OCI-LY3 (cell line): Measurements from ENCODE around the gene STX18.
A peak's percentile ranks its signal among the peaks of the same experiment; 100 is the strongest.

Experiments used
- H2AFZ ChIP-seq: fragments of 200-600, 300-600 bp; shearing (Covaris generic); 2 replicates; pipeline ENCODE4 v1.6.0; 2014; ENCODE audit warnings: antibody characterized with exemption, low read depth, low read length
- H3K27ac ChIP-seq: fragments of 200-600, 300-600 bp; sonication (generic); 2 replicates; pipeline ENCODE4 v1.5.1; 2014; ENCODE audit warnings: mild to moderate bottlenecking, low read length, moderate library complexity, mixed read lengths
- H3K27me3 ChIP-seq: fragments of 200-600, 300-600 bp; sonication (generic); 2 replicates; pipeline ENCODE4 v1.6.1; 2014; ENCODE audit warnings: low read depth, low read length, mixed read lengths
- H3K36me3 ChIP-seq: fragments of 200-600, 300-600 bp; sonication (generic); replicated peaks from 2 replicates; pipeline ENCODE3; 2014; ENCODE audit warnings: low read depth, low read length, mixed read lengths
- H3K4me1 ChIP-seq: fragments of 300-600, 200-600 bp; sonication (generic); 2 replicates; pipeline ENCODE4 v1.6.1; 2014; ENCODE audit warnings: low read length, mixed read lengths
- H3K4me2 ChIP-seq: fragments of 200-600, 300-600 bp; sonication (generic); 2 replicates; pipeline ENCODE4 v1.6.1; 2014; ENCODE audit warnings: low read length, mixed read lengths
- H3K4me3 ChIP-seq: fragments of 300-600, 200-600 bp; sonication (generic); 2 replicates; pipeline ENCODE4 v1.5.1; 2014; ENCODE audit warnings: antibody characterized with exemption, mild to moderate bottlenecking, low read length, moderate library complexity
- H3K79me2 ChIP-seq: fragments of 300-600, 200-600 bp; shearing (Covaris generic); 2 replicates; pipeline ENCODE4 v1.6.1; 2014; ENCODE audit warnings: mild to moderate bottlenecking, low read length, mixed read lengths
- H3K9ac ChIP-seq: fragments of 300-600, 200-600 bp; shearing (Covaris generic); 2 replicates; pipeline ENCODE4 v1.6.0; 2014; ENCODE audit warnings: mild to moderate bottlenecking, low read length, moderate library complexity
- H3K9me3 ChIP-seq: fragments of 200-600, 300-600 bp; shearing (Covaris generic); 2 replicates; pipeline ENCODE4 v1.6.1; 2014; ENCODE audit warnings: low read length, mixed read lengths; ENCODE audit not compliant: insufficient read depth
- H4K20me1 ChIP-seq: fragments of 200-600, 300-600 bp; sonication (generic); 2 replicates; pipeline ENCODE4 v1.6.1; 2016; ENCODE audit warnings: low read length, mixed read lengths; ENCODE audit not compliant: insufficient read depth
- EZH2phosphoT487 ChIP-seq: fragments of 200-600 bp; shearing (Covaris generic); IDR thresholded peaks from 2 replicates; pipeline ENCODE4 v1.6.1; 2018; ENCODE audit warnings: antibody characterized with exemption, mixed run types, low read depth
- TF ChIP-seq, protein P1 (sequence below): fragments of 200-600, 300-600 bp; sonication (generic); IDR thresholded peaks from 2 replicates; pipeline ENCODE4 v1.5.1; 2014; ENCODE audit warnings: antibody characterized with exemption, low read length, low read depth

The STX18 gene

DNA sequence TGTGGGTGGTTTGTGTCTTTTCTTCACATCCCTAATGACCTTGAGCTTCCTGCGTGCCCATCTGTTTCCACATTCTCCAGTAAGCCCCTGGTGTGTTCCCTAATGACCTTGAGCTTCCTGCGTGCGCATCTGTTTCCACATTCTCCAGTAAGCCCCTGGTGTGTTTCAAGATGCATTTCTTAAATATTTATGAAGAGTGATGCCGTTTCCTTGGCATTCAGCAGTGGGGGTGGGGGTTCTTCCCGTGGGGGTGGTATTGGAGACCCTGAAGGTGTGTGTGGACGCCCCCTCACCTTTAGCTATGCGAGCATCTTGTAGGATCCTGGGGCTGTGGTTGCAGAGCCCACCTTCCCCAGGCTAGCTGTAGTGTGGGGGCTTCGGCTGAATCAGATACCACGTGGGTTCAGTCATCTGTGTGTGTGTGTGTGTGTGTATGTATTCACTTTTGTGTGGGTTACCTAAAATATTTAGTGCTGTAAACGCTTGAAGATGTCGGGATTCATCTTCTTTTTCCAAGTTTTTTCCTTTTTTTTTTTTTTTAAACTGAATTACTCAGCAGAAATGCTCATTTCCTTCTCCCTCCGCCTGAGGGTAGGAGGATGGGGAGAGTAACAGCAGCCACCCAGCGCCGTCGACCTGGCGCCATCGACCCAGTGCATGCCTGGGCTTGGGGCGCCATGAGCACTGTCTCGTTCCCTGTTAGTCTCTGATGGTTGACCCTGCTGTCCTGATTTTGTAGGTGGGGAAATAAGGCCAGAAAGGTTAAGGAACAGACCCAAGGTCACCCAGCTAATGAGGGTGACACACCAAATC is 145.0 kb downstream of the STX18 start:
- Histone ChIP-seq H3K79me2 (no peaks in the 10 kb centered on the region), H3K27me3 (peaks cover 20% of the 10 kb centered on the region), H3K9me3 (no peaks in the 10 kb centered on the region), H3K4me2 (peak overlapping the region; percentile 96), H4K20me1 (no peaks in the 10 kb centered on the region), H3K4me1 (peaks cover 14% of the 10 kb centered on the region), H3K36me3 (no peaks in the 10 kb centered on the region), H3K4me3 (peak overlapping the region; percentile 83), H3K27ac (no peak overlapping the region), H2AFZ (peak overlapping the region; percentile 82), H3K9ac (peak overlapping the region; percentile 65; the same call in 1 of the 2 replicates)
- no peak for TF ChIP-seq EZH2phosphoT487
- TF ChIP-seq, protein P1, sequence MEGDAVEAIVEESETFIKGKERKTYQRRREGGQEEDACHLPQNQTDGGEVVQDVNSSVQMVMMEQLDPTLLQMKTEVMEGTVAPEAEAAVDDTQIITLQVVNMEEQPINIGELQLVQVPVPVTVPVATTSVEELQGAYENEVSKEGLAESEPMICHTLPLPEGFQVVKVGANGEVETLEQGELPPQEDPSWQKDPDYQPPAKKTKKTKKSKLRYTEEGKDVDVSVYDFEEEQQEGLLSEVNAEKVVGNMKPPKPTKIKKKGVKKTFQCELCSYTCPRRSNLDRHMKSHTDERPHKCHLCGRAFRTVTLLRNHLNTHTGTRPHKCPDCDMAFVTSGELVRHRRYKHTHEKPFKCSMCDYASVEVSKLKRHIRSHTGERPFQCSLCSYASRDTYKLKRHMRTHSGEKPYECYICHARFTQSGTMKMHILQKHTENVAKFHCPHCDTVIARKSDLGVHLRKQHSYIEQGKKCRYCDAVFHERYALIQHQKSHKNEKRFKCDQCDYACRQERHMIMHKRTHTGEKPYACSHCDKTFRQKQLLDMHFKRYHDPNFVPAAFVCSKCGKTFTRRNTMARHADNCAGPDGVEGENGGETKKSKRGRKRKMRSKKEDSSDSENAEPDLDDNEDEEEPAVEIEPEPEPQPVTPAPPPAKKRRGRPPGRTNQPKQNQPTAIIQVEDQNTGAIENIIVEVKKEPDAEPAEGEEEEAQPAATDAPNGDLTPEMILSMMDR = no peak

DNA sequence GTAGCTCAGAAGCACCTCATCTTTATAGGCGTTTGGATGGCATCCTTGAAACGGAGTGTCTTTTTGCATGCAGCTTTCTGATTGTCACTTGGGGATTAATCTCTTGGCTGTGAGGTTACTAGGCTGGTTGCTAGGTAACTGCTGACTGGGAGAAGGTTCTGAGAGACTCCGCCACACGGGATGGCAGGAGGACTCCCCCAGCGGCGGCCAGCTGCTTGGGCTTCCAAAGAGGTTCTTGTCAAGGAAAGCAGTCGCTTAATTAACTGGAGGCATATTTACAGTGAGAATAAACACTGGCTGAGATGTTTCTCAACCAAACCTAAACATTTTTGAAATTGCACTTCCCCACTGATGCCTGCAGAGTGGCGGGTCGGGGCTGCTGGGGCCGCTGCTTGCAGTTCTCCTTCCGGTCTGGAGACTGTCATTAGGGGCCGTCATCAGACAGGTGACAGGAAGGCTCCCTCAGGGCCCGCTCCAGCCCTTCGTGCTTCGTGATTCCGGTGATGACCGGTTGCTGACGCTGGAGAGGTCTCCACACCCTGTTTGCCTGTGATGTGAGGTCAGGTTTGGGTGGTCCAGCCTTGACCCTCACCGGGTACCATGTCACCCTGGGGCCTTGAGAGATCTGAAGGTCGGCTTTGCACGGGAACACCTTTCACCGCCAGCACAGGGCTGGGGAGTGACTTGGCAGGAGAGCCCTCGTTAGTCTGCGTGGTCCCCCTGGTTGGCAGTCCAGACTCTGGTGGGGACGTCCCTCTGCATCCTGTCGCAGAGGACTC is 145.8 kb downstream of the STX18 start:
- Histone ChIP-seq H3K27me3 (peaks cover 14% of the 10 kb centered on the region), H3K4me2 (peak overlapping the region; percentile 96), H3K79me2 (no peaks in the 10 kb centered on the region), H2AFZ (peak overlapping the region; percentile 82), H4K20me1 (no peaks in the 10 kb centered on the region), H3K4me3 (peak overlapping the region; percentile 83), H3K36me3 (no peaks in the 10 kb centered on the region), H3K4me1 (peaks cover 18% of the 10 kb centered on the region), H3K9me3 (no peaks in the 10 kb centered on the region), H3K27ac (0 out of 2 replicates have a peak overlapping the region, but pooled peaks have one; percentile 10), H3K9ac (peak overlapping the region; percentile 65)
- no peak for TF ChIP-seq EZH2phosphoT487
- TF ChIP-seq, protein P1 = peak; percentile 23

DNA sequence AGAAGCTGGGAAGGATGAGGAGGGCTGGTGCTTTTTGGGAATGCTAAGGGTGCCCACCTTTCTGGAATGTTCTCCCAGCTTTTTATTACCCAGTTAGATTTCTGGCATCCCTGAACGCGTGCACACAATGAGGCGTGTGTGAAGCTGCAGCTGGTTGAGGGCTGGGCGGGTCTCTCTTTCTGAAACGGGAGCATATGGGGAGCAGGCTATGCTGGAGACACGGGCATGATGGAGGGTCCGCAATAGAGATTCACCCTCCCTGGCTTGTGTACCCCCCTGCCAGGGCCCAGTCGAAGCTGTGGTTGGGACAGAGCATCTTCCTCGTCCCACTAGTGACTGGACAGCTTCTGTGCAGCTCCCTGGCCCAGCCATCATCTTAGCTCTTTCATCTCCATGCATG is 146.5 kb downstream of the STX18 start:
- Histone ChIP-seq H3K4me2 (peak overlapping the region; percentile 96), H3K27me3 (peaks cover 8% of the 10 kb centered on the region)

More for the DNA sequence above, 146.5 kb downstream of the STX18 start:
- Histone ChIP-seq H3K4me3 (peak overlapping the region; percentile 83), H2AFZ (peak overlapping the region; percentile 82; the same call in 1 of the 2 replicates), H4K20me1 (no peaks in the 10 kb centered on the region), H3K79me2 (no peaks in the 10 kb centered on the region), H3K9me3 (no peaks in the 10 kb centered on the region), H3K27ac (no peak overlapping the region), H3K9ac (no peak overlapping the region), H3K36me3 (no peaks in the 10 kb centered on the region), H3K4me1 (peaks cover 18% of the 10 kb centered on the region)
- TF ChIP-seq EZH2phosphoT487 = no peak
- TF ChIP-seq, protein P1 = no peak
